Glutamatergic neuron (in vitro differentiated cells): Measurements from ENCODE around the gene C1QL3. TPM values are rescaled to one million over a fixed set of nuclear protein-coding genes. Genes with fewer than 3 reads are reported as not detected.

Experiments
- DNase-seq: peaks from one replicate; pipeline ENCODE4 v3.0.0; 2022
- H3K27ac Mint-ChIP-seq: one replicate; pipeline ENCODE4 v1.8.0; 2020; ENCODE audit warnings: mild to moderate bottlenecking, mixed read lengths, inconsistent platforms; ENCODE audit not compliant: unreplicated experiment
- H3K27me3 Mint-ChIP-seq: one replicate; pipeline ENCODE4 v1.8.0; 2020; ENCODE audit warnings: mild to moderate bottlenecking, moderate library complexity, mixed read lengths, inconsistent platforms; ENCODE audit not compliant: unreplicated experiment
- H3K36me3 Mint-ChIP-seq: one replicate; pipeline ENCODE4 v1.8.0; 2020; ENCODE audit warnings: mild to moderate bottlenecking, mixed read lengths, inconsistent platforms; ENCODE audit not compliant: unreplicated experiment
- H3K4me1 Mint-ChIP-seq: one replicate; pipeline ENCODE4 v1.8.0; 2020; ENCODE audit warnings: mild to moderate bottlenecking, low read depth, mixed read lengths, inconsistent platforms; ENCODE audit not compliant: unreplicated experiment
- H3K4me3 Mint-ChIP-seq: one replicate; pipeline ENCODE4 v1.8.0; 2020; ENCODE audit warnings: mild to moderate bottlenecking, mixed read lengths, inconsistent platforms; ENCODE audit not compliant: unreplicated experiment
- H3K9me3 Mint-ChIP-seq: one replicate; pipeline ENCODE4 v1.8.0; 2020; ENCODE audit warnings: mild to moderate bottlenecking, moderate library complexity, mixed read lengths, inconsistent platforms; ENCODE audit not compliant: unreplicated experiment
- total RNA-seq: library from RNA; stranded (reverse); fragmentation: NEBNext Ultra II Directional; extraction: Animal tissue kit (Norgen Biotek cat#: 25700); gene quantifications from one replicate; pipeline ENCODE4 v1.2.1, GENCODE V29; 2021; ENCODE audit not compliant: unreplicated experiment
- TF ChIP-seq, protein P1 (sequence below): fragments of 200-600 bp; sonication (generic); IDR thresholded peaks from one replicate; pipeline ENCODE4 v1.5.0; 2021; ENCODE audit not compliant: partially characterized antibody, unreplicated experiment

C1QL3 gene
- total RNA-seq, 1 donor from 2014 or later, result not detected

DNA sequence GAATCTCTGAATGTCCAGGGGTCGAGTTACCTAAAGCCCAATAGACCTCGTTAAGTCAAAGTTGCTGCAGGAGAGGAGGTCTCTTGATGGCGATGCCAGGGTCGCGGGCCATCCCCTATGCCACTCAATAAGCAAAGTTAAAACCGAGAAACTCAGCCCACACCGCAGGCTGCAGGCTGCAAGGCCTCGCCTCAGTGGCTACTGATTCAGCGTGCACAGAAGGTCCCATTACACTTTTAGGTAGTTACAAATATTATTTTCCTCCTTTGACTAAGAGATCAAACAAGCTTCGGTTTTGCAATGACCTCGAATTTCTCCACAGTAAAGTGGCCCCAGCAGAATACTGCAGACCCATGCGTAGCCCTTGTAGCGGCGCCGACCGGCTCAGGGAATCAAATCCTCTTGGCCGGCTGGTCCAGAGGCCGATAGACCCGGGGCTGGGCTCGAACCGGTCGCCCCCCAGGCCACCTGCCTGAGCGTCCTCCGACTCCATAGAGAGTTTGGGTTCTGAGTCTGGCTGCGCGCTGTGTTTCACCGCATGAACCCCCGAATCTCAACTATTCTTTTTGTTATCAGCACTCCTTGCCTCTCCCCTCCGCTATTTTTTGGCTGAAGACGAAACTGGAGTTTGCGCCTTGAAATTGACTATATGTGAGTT lies 2.3 kb downstream of the C1QL3 start:
- Mint-ChIP-seq H3K4me3 (peak overlapping the region; percentile 85), H3K27ac (no peak overlapping the region), H3K27me3 (peaks cover 15% of the 10 kb centered on the region), H3K4me1 (peaks cover 3% of the 10 kb centered on the region), H3K36me3 (no peaks in the 10 kb centered on the region), H3K9me3 (peaks cover 6% of the 10 kb centered on the region)
- TF ChIP-seq, protein P1, sequence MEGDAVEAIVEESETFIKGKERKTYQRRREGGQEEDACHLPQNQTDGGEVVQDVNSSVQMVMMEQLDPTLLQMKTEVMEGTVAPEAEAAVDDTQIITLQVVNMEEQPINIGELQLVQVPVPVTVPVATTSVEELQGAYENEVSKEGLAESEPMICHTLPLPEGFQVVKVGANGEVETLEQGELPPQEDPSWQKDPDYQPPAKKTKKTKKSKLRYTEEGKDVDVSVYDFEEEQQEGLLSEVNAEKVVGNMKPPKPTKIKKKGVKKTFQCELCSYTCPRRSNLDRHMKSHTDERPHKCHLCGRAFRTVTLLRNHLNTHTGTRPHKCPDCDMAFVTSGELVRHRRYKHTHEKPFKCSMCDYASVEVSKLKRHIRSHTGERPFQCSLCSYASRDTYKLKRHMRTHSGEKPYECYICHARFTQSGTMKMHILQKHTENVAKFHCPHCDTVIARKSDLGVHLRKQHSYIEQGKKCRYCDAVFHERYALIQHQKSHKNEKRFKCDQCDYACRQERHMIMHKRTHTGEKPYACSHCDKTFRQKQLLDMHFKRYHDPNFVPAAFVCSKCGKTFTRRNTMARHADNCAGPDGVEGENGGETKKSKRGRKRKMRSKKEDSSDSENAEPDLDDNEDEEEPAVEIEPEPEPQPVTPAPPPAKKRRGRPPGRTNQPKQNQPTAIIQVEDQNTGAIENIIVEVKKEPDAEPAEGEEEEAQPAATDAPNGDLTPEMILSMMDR, result no peak
- peak; percentile 17 for DNase-seq

DNA sequence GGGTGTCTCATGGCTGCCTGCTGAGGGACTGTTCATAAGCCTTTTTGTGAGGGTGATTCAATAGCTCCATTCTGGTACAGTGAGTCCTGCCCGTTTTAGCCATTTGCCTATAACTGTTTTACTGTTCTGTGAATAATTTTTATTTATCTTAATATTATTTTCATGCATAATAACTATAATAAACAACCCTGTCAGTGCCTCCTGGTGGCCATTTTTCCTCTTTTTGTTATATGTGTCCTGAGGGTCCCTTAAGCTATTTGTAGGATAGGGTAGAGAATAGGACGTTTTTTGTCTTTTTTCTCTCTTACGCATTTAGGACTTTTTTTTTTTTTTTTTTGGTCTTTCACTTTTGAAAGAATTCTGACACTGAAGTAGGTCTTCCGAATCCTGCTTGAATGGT lies 2.9 kb downstream of the C1QL3 start:
- Mint-ChIP-seq H3K4me1 (peaks cover 3% of the 10 kb centered on the region), H3K27ac (no peak overlapping the region), H3K4me3 (no peak overlapping the region), H3K9me3 (peaks cover 6% of the 10 kb centered on the region), H3K27me3 (peaks cover 15% of the 10 kb centered on the region), H3K36me3 (no peaks in the 10 kb centered on the region)
- TF ChIP-seq, protein P1, result peak; percentile 38
- no peak for DNase-seq

DNA sequence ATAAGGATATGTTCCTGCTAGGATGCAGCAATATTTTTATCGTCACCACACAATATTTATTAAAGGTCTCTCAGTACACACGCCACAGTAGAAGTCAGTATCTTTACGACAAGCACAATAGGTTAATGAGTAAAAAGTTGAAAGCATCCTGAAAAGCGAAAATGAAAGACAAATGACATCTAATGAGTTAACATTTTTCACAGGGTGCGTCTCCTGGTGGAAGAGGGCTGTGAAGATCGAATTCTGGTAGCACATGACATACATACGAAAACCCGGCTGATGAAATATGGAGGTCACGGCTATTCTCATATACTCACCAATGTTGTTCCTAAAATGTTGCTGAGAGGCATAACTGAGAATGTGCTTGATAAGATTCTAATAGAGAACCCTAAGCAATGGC lies 10.8 kb downstream of the C1QL3 start:
- no peak for DNase-seq
- TF ChIP-seq, protein P1, result no peak
- Mint-ChIP-seq H3K27ac (no peak overlapping the region), H3K27me3 (no peaks in the 10 kb centered on the region), H3K36me3 (peaks cover 5% of the 10 kb centered on the region), H3K9me3 (no peaks in the 10 kb centered on the region), H3K4me1 (peaks cover 23% of the 10 kb centered on the region), H3K4me3 (no peak overlapping the region)

DNA sequence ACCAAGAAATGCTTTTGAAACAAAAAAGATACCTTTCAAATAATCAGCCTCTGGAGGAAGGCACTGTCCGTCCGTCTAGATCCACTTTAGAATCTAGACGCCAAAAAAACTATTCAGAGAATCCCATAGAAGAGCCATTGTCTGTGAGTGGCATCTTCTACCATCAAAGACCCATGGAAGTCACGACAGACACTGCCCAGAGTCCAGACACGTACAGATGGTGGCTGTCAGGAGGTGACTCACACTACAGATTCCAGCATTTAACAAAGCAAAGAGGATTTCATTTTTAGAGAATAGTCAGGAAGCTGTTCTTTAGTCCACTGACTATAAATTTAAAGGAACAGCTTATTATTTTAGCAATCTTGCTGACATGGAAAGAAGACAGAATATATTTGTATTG lies 11.7 kb downstream of the C1QL3 start:
- Mint-ChIP-seq H3K9me3 (no peaks in the 10 kb centered on the region), H3K36me3 (peaks cover 5% of the 10 kb centered on the region), H3K27ac (no peak overlapping the region), H3K4me3 (no peak overlapping the region), H3K4me1 (peaks cover 23% of the 10 kb centered on the region), H3K27me3 (no peaks in the 10 kb centered on the region)
- DNase-seq, result no peak
- TF ChIP-seq, protein P1, result no peak

DNA sequence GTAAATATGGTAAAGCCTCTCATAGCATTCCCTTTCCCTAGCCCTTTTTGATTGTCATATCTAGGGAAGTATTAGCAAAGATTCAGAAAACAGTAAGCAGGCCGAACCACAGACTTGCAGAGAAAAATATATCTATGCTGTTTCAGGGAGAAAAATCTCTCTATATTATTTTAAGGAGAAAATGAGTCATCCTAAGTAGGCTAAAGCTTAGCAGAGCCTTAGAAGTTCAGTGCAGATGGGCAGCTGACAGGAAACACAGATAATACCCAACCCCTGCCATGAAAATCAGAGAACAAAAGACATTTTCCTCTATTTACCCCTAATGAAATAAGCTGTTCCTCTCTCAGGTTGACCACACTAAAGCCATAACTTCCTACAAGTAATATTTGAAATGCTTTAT lies 16.5 kb downstream of the C1QL3 start:
- Mint-ChIP-seq H3K27me3 (no peaks in the 10 kb centered on the region), H3K9me3 (no peaks in the 10 kb centered on the region), H3K36me3 (peaks cover 5% of the 10 kb centered on the region), H3K4me3 (no peak overlapping the region), H3K4me1 (peaks cover 3% of the 10 kb centered on the region), H3K27ac (no peak overlapping the region)
- no peak for DNase-seq
- TF ChIP-seq, protein P1, result no peak
